H9 (cell line): ENCODE results near the gene STK31. TPM values are rescaled to one million over a fixed set of nuclear protein-coding genes. Genes with fewer than 3 reads are reported as not detected.

Experiments
- DNase-seq: peaks from one replicate; pipeline ENCODE4 v3.0.0-alpha.2; 2017
- H2AFZ ChIP-seq: one replicate; pipeline ENCODE4 v1.6.1; 2013; ENCODE audit warnings: mild to moderate bottlenecking, low read length, control low read depth, moderate library complexity
- H2AK5ac ChIP-seq: 2 replicates; pipeline ENCODE4 v1.6.1; 2013; ENCODE audit warnings: low read length, control low read depth, mixed read lengths; ENCODE audit not compliant: insufficient read length
- H2BK120ac ChIP-seq: one replicate; pipeline ENCODE4 v1.6.1; 2013; ENCODE audit warnings: low read depth, mild to moderate bottlenecking, low read length, control low read depth, inconsistent platforms; ENCODE audit not compliant: poor library complexity, severe bottlenecking
- H2BK12ac ChIP-seq: 2 replicates; pipeline ENCODE4 v1.6.1; 2013; ENCODE audit warnings: low read length, control low read depth, mixed read lengths, low read depth; ENCODE audit not compliant: insufficient read length
- H2BK15ac ChIP-seq: 2 replicates; pipeline ENCODE4 v1.6.1; 2013; ENCODE audit warnings: low read depth, low read length, control low read depth
- H2BK20ac ChIP-seq: one replicate; pipeline ENCODE4 v1.6.1; 2013; ENCODE audit warnings: low read depth, mild to moderate bottlenecking, low read length, control low read depth, inconsistent platforms; ENCODE audit not compliant: poor library complexity, severe bottlenecking
- H2BK5ac ChIP-seq: 2 replicates; pipeline ENCODE4 v1.6.1; 2013; ENCODE audit warnings: low read length, control low read depth, mixed read lengths; ENCODE audit not compliant: insufficient read length
- H3K14ac ChIP-seq: 2 replicates; pipeline ENCODE4 v1.6.1; 2013; ENCODE audit warnings: low read length, control low read depth; ENCODE audit not compliant: insufficient read depth
- H3K18ac ChIP-seq: 2 replicates; pipeline ENCODE4 v1.6.1; 2013; ENCODE audit warnings: low read depth, mild to moderate bottlenecking, mixed read lengths, low read length, control low read depth; ENCODE audit not compliant: insufficient read length
- H3K23ac ChIP-seq: 2 replicates; pipeline ENCODE4 v1.6.1; 2013; ENCODE audit warnings: low read length, control low read depth, mixed read lengths, low read depth; ENCODE audit not compliant: insufficient read length
- H3K23me2 ChIP-seq: 2 replicates; pipeline ENCODE4 v1.6.1; 2013; ENCODE audit warnings: low read depth, mild to moderate bottlenecking, mixed read lengths, low read length, control low read depth; ENCODE audit not compliant: insufficient read length, poor library complexity, severe bottlenecking
- H3K27ac ChIP-seq: 2 replicates; pipeline ENCODE4 v1.5.1; 2013; ENCODE audit warnings: low read length, control low read depth, mixed read lengths, low read depth; ENCODE audit not compliant: insufficient read length
- H3K27me3 ChIP-seq: 2 replicates; pipeline ENCODE4 v1.6.1; 2013; ENCODE audit warnings: low read length, control low read depth, inconsistent platforms; ENCODE audit not compliant: insufficient read depth
- H3K4ac ChIP-seq: 2 replicates; pipeline ENCODE4 v1.6.1; 2013; ENCODE audit warnings: low read depth, mild to moderate bottlenecking, control low read depth, inconsistent platforms, low read length, moderate library complexity
- H3K4me1 ChIP-seq: 2 replicates; pipeline ENCODE4 v1.6.1; 2013; ENCODE audit warnings: low read length, control low read depth, inconsistent platforms; ENCODE audit not compliant: insufficient read depth
- H3K4me2 ChIP-seq: 2 replicates; pipeline ENCODE4 v1.6.1; 2013; ENCODE audit warnings: low read length, control low read depth, mixed read lengths; ENCODE audit not compliant: insufficient read length, insufficient read depth
- H3K56ac ChIP-seq: 2 replicates; pipeline ENCODE4 v1.6.1; 2013; ENCODE audit warnings: low read depth, mild to moderate bottlenecking, mixed read lengths, low read length, control low read depth; ENCODE audit not compliant: insufficient read length
- H3K79me1 ChIP-seq: 2 replicates; pipeline ENCODE4 v1.6.1; 2013; ENCODE audit warnings: low read depth, mild to moderate bottlenecking, moderate library complexity, low read length, control low read depth, inconsistent platforms; ENCODE audit not compliant: insufficient read depth, poor library complexity, severe bottlenecking
- H3K79me2 ChIP-seq: 2 replicates; pipeline ENCODE4 v1.6.1; 2013; ENCODE audit warnings: low read length, control low read depth, inconsistent platforms; ENCODE audit not compliant: insufficient read depth
- H3K9ac ChIP-seq: 2 replicates; pipeline ENCODE4 v1.6.1; 2013; ENCODE audit warnings: low read length, control low read depth, mixed read lengths; ENCODE audit not compliant: insufficient read length; ENCODE audit errors: extremely low read depth
- H3K9me3 ChIP-seq: one replicate; pipeline ENCODE4 v1.6.1; 2013; ENCODE audit warnings: low read depth, low read length, inconsistent platforms; ENCODE audit not compliant: control insufficient read depth
- H3T11ph ChIP-seq: one replicate; pipeline ENCODE4 v1.6.1; 2013; ENCODE audit warnings: mild to moderate bottlenecking, low read length, control low read depth, inconsistent platforms
- H4K20me1 ChIP-seq: one replicate; pipeline ENCODE4 v1.6.1; 2013; ENCODE audit not compliant: control insufficient read depth, insufficient read length, insufficient read depth
- H4K5ac ChIP-seq: 2 replicates; pipeline ENCODE4 v1.6.1; 2013; ENCODE audit warnings: low read depth, mild to moderate bottlenecking, mixed read lengths, low read length, control low read depth; ENCODE audit not compliant: insufficient read length
- H4K8ac ChIP-seq: replicated peaks from 2 replicates; pipeline ENCODE4 v1.6.1; 2013; ENCODE audit warnings: low read length, control low read depth, mixed read lengths, low read depth; ENCODE audit not compliant: insufficient read length
- H4K91ac ChIP-seq: 2 replicates; pipeline ENCODE4 v1.6.1; 2013; ENCODE audit warnings: low read depth, mild to moderate bottlenecking, moderate library complexity, mixed read lengths, low read length, control low read depth; ENCODE audit not compliant: insufficient read length
- H3K27ac Mint-ChIP-seq, 3 experiments: 2 replicates in 2 of 3; 3 replicates in 1 of 3; pipeline ENCODE4 v1.8.0; 2020 to 2021; ENCODE audit warnings: mixed read lengths in 3 of 3, mild to moderate bottlenecking in 1 of 3, moderate library complexity in 1 of 3
- H3K27me3 Mint-ChIP-seq: 2 replicates; pipeline ENCODE4 v1.8.0; 2021; ENCODE audit warnings: low read depth, mild to moderate bottlenecking, moderate library complexity, mixed read lengths
- H3K36me3 Mint-ChIP-seq, 3 experiments: 2 replicates in 2 of 3; 3 replicates in 1 of 3; pipeline ENCODE4 v1.8.0; 2020 to 2021; ENCODE audit warnings: low read depth in 3 of 3, mixed read lengths in 3 of 3; ENCODE audit not compliant: insufficient read depth in 1 of 3
- H3K4me1 Mint-ChIP-seq, 2 experiments: 2 replicates each; pipeline ENCODE4 v1.8.0; 2020; ENCODE audit warnings: mixed read lengths in 2 of 2
- H3K4me3 Mint-ChIP-seq, 2 experiments: 2 replicates in 1 of 2; 3 replicates in 1 of 2; pipeline ENCODE4 v1.8.0; 2020 to 2021; ENCODE audit warnings: mild to moderate bottlenecking in 2 of 2, mixed read lengths in 2 of 2, moderate library complexity in 1 of 2
- H3K9me3 Mint-ChIP-seq, 2 experiments: 2 replicates in 1 of 2; 3 replicates in 1 of 2; pipeline ENCODE4 v1.8.0; 2020; ENCODE audit warnings: mild to moderate bottlenecking in 2 of 2, mixed read lengths in 2 of 2, moderate library complexity in 1 of 2
- CTCF ChIP-seq: fragments of 200-600 bp; sonication (generic); conservative IDR thresholded peaks from 3 replicates; pipeline ENCODE4 v1.8.0; 2021; ENCODE audit warnings: antibody characterized with exemption, mild to moderate bottlenecking
- WGBS: extraction: QIAGEN DNeasy Blood & Tissue Kit; methylation state at CpG from one replicate; pipeline ENCODE4 v1.1.7; 2013; ENCODE audit warnings: missing lambda C conversion rate, low lambda C conversion rate, mixed read lengths; ENCODE audit not compliant: insufficient read length; ENCODE audit errors: extremely low coverage; 5-methylcytosine and 5-hydroxymethylcytosine counted together
- total RNA-seq: library from RNA; stranded (reverse); gene quantifications from 2 replicates; pipeline ENCODE4 v1.2.1, GENCODE V29; 2021

The STK31 gene
- total RNA-seq, 1 experiment from 2014 or later, result 0.24 TPM

GRCh38 chr7:23788843-23789242, 78.8 kb downstream of the STK31 start:
- peaks cover 3 to 9% (median 6%) of the 10 kb centered on the region in 3 experiments; a peak in 2 of 7 replicates for H3K36me3 Mint-ChIP-seq
- Histone ChIP-seq H2BK5ac (no peak overlapping the region), H3T11ph (no peak overlapping the region), H2AK5ac (no peak overlapping the region), H2AFZ (no peak overlapping the region), H4K20me1 (no peaks in the 10 kb centered on the region), H3K9ac (no peak overlapping the region), H4K8ac (no peak overlapping the region), H4K5ac (no peak overlapping the region), H3K14ac (no peak overlapping the region), H3K4me1 (no peaks in the 10 kb centered on the region), H3K27ac (no peak overlapping the region), H3K23ac (no peak overlapping the region), H3K27me3 (no peaks in the 10 kb centered on the region), H3K79me1 (no peaks in the 10 kb centered on the region), H2BK20ac (no peak overlapping the region), H4K91ac (no peak overlapping the region), H3K4me2 (no peak overlapping the region), H2BK12ac (no peak overlapping the region), H3K18ac (no peak overlapping the region), H2BK15ac (no peak overlapping the region), H3K23me2 (no peaks in the 10 kb centered on the region), H3K4ac (no peak overlapping the region), H3K9me3 (no peaks in the 10 kb centered on the region), H2BK120ac (no peak overlapping the region), H3K79me2 (no peaks in the 10 kb centered on the region), H3K56ac (no peak overlapping the region)
- H3K27me3 Mint-ChIP-seq, result no peaks in the 10 kb centered on the region
- peaks cover 0 to 3% of the 10 kb centered on the region in 2 experiments; a peak in 1 of 4 replicates for H3K4me1 Mint-ChIP-seq
- H3K4me3 Mint-ChIP-seq, result no peak overlapping the region
- peaks cover 11% of the 10 kb centered on the region in 2 experiments; a peak in 4 of 5 replicates for H3K9me3 Mint-ChIP-seq
- TF ChIP-seq CTCF, result no peak
- DNase-seq, result no peak
- no peak overlapping the region for H3K27ac Mint-ChIP-seq
- WGBS, result no CpG with 5 or more reads among the region's 3 CpGs
